Neuron (in vitro differentiated cells): Measurements from ENCODE around the gene CNOT4.

Experiments
- H2AFZ ChIP-seq: one replicate; pipeline ENCODE4 v1.6.1; 2013; ENCODE audit warnings: low read depth, mild to moderate bottlenecking, inconsistent platforms, low read length, moderate library complexity
- H3K27me3 ChIP-seq: one replicate; pipeline ENCODE4 v1.6.1; 2013; ENCODE audit warnings: low read length; ENCODE audit not compliant: insufficient read depth
- H3K36me3 ChIP-seq: one replicate; pipeline ENCODE4 v1.6.1; 2013; ENCODE audit warnings: low read length; ENCODE audit not compliant: insufficient read depth
- H3K4me1 ChIP-seq: one replicate; pipeline ENCODE4 v1.6.1; 2013; ENCODE audit warnings: low read length; ENCODE audit not compliant: insufficient read depth
- H3K4me3 ChIP-seq: 2 replicates; pipeline ENCODE4 v1.5.1; 2013; ENCODE audit warnings: mild to moderate bottlenecking, low read length, moderate library complexity
- H3K9me3 ChIP-seq: one replicate; pipeline ENCODE4 v1.6.1; 2013; ENCODE audit warnings: low read length

CNOT4 gene

GRCh38 chr7:135316648-135317313 is 193.1 kb downstream of the CNOT4 start:
- Histone ChIP-seq H3K27me3 (no peaks in the 10 kb centered on the region), H3K36me3 (no peaks in the 10 kb centered on the region), H3K4me3 (no peak overlapping the region), H2AFZ (no peak overlapping the region), H3K4me1 (peaks cover 2% of the 10 kb centered on the region), H3K9me3 (no peaks in the 10 kb centered on the region)

GRCh38 chr7:135313971-135314370 is 195.9 kb downstream of the CNOT4 start:
- no peaks in the 10 kb centered on the region for H3K27me3 ChIP-seq
- H3K4me1 ChIP-seq: no peaks in the 10 kb centered on the region
- H2AFZ ChIP-seq: no peak overlapping the region
- H3K36me3 ChIP-seq: no peaks in the 10 kb centered on the region
- peaks cover 2% of the 10 kb centered on the region for H3K9me3 ChIP-seq
- no peak overlapping the region for H3K4me3 ChIP-seq
